ENCODE data around the gene HM13.

DNA sequence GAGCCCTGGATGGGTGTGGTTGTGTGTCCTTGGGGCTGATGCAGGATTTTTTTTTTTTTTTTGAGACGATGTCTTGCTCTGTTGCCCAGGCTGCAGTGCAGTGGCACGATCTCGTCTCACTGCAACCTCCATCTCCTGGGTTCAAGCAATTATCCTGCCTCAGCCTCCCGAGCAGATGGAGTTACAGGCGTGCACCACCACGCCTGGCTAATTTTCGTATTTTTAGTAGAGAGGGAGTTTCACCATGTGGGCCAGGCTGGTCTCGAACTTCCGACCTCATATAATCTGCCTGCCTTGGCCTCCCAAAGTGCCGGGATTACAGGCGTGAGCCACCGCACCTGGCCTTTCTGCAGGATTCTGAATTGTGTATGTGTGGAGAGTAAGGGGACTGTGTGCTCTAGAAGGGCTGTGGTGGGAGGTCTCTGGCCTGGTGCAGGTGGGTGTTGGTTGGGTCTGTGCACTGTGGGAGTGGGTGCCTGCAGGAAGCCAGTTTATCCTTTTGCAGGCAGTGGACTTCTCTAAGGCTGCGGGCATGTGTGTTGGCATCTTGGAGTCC is 79.8 kb downstream of the HM13 start:
- TF ChIP-seq, protein P1, sequence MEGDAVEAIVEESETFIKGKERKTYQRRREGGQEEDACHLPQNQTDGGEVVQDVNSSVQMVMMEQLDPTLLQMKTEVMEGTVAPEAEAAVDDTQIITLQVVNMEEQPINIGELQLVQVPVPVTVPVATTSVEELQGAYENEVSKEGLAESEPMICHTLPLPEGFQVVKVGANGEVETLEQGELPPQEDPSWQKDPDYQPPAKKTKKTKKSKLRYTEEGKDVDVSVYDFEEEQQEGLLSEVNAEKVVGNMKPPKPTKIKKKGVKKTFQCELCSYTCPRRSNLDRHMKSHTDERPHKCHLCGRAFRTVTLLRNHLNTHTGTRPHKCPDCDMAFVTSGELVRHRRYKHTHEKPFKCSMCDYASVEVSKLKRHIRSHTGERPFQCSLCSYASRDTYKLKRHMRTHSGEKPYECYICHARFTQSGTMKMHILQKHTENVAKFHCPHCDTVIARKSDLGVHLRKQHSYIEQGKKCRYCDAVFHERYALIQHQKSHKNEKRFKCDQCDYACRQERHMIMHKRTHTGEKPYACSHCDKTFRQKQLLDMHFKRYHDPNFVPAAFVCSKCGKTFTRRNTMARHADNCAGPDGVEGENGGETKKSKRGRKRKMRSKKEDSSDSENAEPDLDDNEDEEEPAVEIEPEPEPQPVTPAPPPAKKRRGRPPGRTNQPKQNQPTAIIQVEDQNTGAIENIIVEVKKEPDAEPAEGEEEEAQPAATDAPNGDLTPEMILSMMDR (IDR thresholded peaks at IDR 0.05), result no peak
- no peak for TF ChIP-seq POLR2A (IDR thresholded peaks at IDR 0.05)
- no peak for TF ChIP-seq EP300 (IDR thresholded peaks at IDR 0.05)

Data from ovary (tissue), 3 donors.